Karpas-422 (cell line): ENCODE results near the gene RAD23B. TPM values are rescaled to one million over a fixed set of nuclear protein-coding genes. Genes with fewer than 3 reads are reported as not detected.

ENCODE experiments used
- DNase-seq: peaks from one replicate; pipeline ENCODE4 v3.0.0-alpha.2; 2015
- H2AFZ ChIP-seq: fragments of 200-600 bp; sonication (generic); 2 replicates; pipeline ENCODE4 v1.6.1; 2014; ENCODE audit warnings: antibody characterized with exemption, low read length, mixed read lengths
- H3K27ac ChIP-seq: fragments of 200-600 bp; sonication (generic); 2 replicates; pipeline ENCODE4 v1.5.1; 2014; ENCODE audit warnings: mild to moderate bottlenecking, low read length, moderate library complexity
- H3K27me3 ChIP-seq: fragments of 200-600 bp; sonication (generic); 2 replicates; pipeline ENCODE4 v1.6.1; 2014; ENCODE audit warnings: low read length, mixed read lengths
- H3K36me3 ChIP-seq: fragments of 200-600 bp; sonication (generic); 2 replicates; pipeline ENCODE4 v1.6.1; 2014; ENCODE audit warnings: low read length, mixed read lengths; ENCODE audit not compliant: insufficient read depth
- H3K4me1 ChIP-seq: fragments of 200-600 bp; sonication (generic); 2 replicates; pipeline ENCODE4 v1.6.1; 2014; ENCODE audit warnings: mild to moderate bottlenecking, low read length, mixed read lengths
- H3K4me2 ChIP-seq: fragments of 200-600 bp; sonication (generic); 2 replicates; pipeline ENCODE4 v1.6.1; 2014; ENCODE audit warnings: low read length, low read depth, mild to moderate bottlenecking; ENCODE audit not compliant: poor library complexity, severe bottlenecking
- H3K4me3 ChIP-seq: fragments of 200-600 bp; sonication (generic); 2 replicates; pipeline ENCODE4 v1.5.1; 2014; ENCODE audit warnings: mild to moderate bottlenecking, antibody characterized with exemption, low read length, mixed read lengths
- H3K79me2 ChIP-seq: fragments of 200-600 bp; sonication (generic); 2 replicates; pipeline ENCODE4 v1.6.1; 2014; ENCODE audit warnings: mild to moderate bottlenecking, low read length, mixed read lengths
- H3K9ac ChIP-seq: fragments of 200-600 bp; sonication (generic); 2 replicates; pipeline ENCODE4 v1.6.0; 2014; ENCODE audit warnings: low read length
- H3K9me2 ChIP-seq: fragments of 200-600 bp; sonication (generic), shearing (Covaris generic); replicated peaks from 2 replicates; pipeline ENCODE4 v1.6.0; 2014; ENCODE audit warnings: mild to moderate bottlenecking, low read length, moderate library complexity; ENCODE audit not compliant: insufficient read depth
- H3K9me3 ChIP-seq: fragments of 300-700, 200-600 bp; sonication (generic); 2 replicates; pipeline ENCODE4 v1.6.1; 2014; ENCODE audit warnings: low read length, mixed read lengths
- H4K20me1 ChIP-seq: fragments of 200-600 bp; sonication (generic); 2 replicates; pipeline ENCODE4 v1.6.1; 2014; ENCODE audit warnings: mild to moderate bottlenecking, antibody characterized with exemption, low read length, low read depth; ENCODE audit not compliant: insufficient read depth
- total RNA-seq: library from RNA; depleted of rRNA; stranded (reverse); fragments of >200 nt; shearing (Covaris generic); gene quantifications from 2 replicates; pipeline ENCODE4 v1.2.3, GENCODE V29; 2014; ENCODE audit warnings: low replicate concordance

RAD23B gene
- total RNA-seq, 1 experiment from 2014 or later: 60.2 TPM

DNA sequence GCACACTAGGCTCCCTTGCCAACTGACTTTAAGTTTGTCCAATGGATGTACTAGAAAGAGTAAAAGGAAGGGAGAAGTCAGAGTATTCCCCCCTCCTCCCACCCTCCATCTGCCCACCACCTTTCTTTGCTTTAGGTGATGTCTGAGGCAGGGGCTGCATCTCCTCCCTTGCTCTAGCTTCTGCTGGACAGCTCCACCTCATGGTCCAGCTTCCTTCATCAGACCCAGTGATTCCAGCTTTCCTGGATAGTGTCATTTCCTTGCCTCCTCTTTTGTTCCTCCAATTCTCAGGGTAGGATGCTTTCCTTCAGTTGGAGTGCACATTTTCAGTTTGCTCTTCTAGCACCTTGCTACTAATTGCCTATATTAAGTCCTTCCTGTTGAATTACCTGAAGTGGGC, 67.4 kb downstream of the RAD23B start:
- H3K36me3 ChIP-seq: no peaks in the 10 kb centered on the region
- no peak overlapping the region for H3K27ac ChIP-seq
- H3K4me3 ChIP-seq: no peak overlapping the region
- H3K9ac ChIP-seq: no peak overlapping the region
- H3K9me3 ChIP-seq: no peaks in the 10 kb centered on the region
- no peak for DNase-seq
- no peaks in the 10 kb centered on the region for H3K9me2 ChIP-seq
- H4K20me1 ChIP-seq: 0 out of 2 replicates have a peak, but pooled peaks cover 5% of the 10 kb centered on the region
- H3K27me3 ChIP-seq: no peaks in the 10 kb centered on the region
- no peaks in the 10 kb centered on the region for H3K79me2 ChIP-seq
- no peak overlapping the region for H2AFZ ChIP-seq
- no peak overlapping the region for H3K4me2 ChIP-seq
- no peaks in the 10 kb centered on the region for H3K4me1 ChIP-seq

DNA sequence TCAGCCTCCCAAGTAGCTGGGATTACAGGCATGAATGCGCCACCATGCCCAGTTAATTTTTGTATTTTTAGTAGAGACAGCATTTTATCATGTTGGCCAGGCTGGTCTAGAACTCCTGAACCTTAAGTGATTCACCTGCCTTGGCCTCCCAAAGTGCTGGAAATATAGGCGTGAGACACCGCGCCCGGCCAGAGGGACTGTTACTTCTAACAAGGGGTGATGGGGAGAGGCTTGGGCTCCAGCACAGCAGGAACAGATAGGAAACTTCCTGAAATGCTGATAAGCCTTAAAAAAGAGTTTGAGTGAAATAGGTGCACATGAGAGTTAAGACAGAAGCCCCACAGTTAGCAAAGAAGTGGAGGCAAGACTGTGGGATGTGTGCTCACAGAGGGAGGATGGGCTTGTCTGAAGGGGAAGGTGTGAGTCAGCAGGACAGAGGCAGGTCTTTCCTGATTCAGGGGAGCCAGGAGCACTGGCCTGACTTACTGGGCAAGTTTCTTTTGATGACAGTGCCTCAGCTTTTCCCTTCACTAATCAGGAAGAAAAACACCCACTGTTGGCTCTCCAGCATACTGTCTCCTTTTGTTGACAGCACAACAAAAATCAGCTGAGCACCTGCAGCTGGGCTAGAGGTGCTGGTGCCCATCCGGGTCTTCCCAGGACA, 68.4 kb downstream of the RAD23B start:
- no peak overlapping the region for H3K9ac ChIP-seq
- H3K4me2 ChIP-seq: no peak overlapping the region

DNA sequence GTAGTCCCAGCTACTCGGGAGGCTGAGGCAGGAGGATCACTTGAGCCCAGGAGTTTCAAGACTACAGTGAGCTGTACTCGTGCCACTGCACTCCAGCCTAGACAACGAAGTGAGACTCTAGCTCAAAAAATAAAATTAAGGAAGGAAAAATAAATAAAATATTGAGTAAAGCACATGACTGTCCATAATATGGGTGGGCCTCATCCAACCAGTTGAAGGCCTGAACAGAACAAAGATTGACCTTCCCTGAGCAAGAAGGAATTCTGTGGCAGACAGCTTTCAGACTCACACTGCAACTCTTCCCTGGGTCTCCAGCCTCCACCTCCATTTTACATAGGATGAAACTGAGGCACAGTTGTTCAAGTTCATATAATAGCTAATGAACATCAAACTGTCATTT, 72.3 kb downstream of the RAD23B start:
- H2AFZ ChIP-seq: no peak overlapping the region
- no peak for DNase-seq
- no peaks in the 10 kb centered on the region for H3K4me1 ChIP-seq
- no peak overlapping the region for H3K27ac ChIP-seq
- no peaks in the 10 kb centered on the region for H3K36me3 ChIP-seq
- H3K9ac ChIP-seq: no peak overlapping the region
- H3K4me2 ChIP-seq: no peak overlapping the region
- no peaks in the 10 kb centered on the region for H3K27me3 ChIP-seq
- H3K9me2 ChIP-seq: no peaks in the 10 kb centered on the region
- H3K4me3 ChIP-seq: no peak overlapping the region
- no peaks in the 10 kb centered on the region for H4K20me1 ChIP-seq
- no peaks in the 10 kb centered on the region for H3K9me3 ChIP-seq
- no peaks in the 10 kb centered on the region for H3K79me2 ChIP-seq

More for the DNA sequence above, 68.4 kb downstream of the RAD23B start:
- no peaks in the 10 kb centered on the region for H3K27me3 ChIP-seq
- H3K9me2 ChIP-seq: no peaks in the 10 kb centered on the region
- no peak overlapping the region for H3K4me3 ChIP-seq
- H4K20me1 ChIP-seq: 0 out of 2 replicates have a peak, but pooled peaks cover 5% of the 10 kb centered on the region
- no peaks in the 10 kb centered on the region for H3K4me1 ChIP-seq
- H3K36me3 ChIP-seq: no peaks in the 10 kb centered on the region
- H3K9me3 ChIP-seq: no peaks in the 10 kb centered on the region
- H3K79me2 ChIP-seq: no peaks in the 10 kb centered on the region
- DNase-seq: no peak
- no peak overlapping the region for H2AFZ ChIP-seq
- H3K27ac ChIP-seq: no peak overlapping the region

DNA sequence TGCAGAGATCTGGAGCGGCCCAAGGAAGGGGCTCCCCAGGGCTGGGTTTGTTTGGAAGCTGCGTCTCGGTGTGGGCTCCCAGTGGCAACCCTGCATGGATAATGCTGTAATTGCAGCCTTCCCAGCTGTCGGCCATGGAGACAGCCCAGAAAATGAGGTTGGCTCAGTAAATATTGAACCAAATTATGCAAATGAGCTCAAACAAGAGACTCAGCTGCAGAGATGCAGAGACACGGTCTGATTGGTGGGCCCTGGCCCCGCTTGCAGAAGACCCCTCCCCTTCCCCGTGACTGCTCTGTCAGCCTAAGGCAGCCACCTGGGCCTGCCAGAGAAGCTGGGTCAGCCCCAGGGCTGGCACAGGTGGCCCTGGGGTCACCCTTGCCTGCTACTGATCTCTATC, 75.9 kb downstream of the RAD23B start:
- no peaks in the 10 kb centered on the region for H3K27me3 ChIP-seq
- H4K20me1 ChIP-seq: no peaks in the 10 kb centered on the region
- DNase-seq: no peak

DNA sequence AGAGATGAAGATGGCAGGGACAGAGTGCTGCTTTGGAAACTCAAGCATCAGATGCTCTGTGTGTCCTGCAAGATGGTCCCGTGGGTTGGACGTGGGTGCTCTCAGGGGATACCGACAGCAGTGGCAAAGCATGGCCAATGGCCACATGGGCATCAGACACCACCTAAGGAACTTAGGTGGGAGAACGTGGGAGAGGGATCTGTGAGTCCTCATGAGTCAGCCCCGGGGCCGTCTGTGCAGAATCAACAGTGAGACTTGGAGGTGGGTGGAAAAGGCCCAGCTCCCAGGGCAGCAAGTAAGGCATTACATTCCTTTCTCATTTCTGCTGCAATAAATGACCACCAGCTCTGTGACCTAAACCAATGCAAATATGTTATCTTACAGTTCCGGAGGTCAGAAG, 77.0 kb downstream of the RAD23B start:
- no peak overlapping the region for H3K4me2 ChIP-seq
- no peaks in the 10 kb centered on the region for H4K20me1 ChIP-seq
- H3K27me3 ChIP-seq: no peaks in the 10 kb centered on the region
- no peak overlapping the region for H2AFZ ChIP-seq
- no peaks in the 10 kb centered on the region for H3K36me3 ChIP-seq
- H3K9me2 ChIP-seq: no peaks in the 10 kb centered on the region
- DNase-seq: no peak
- H3K79me2 ChIP-seq: no peaks in the 10 kb centered on the region
- H3K4me1 ChIP-seq: no peaks in the 10 kb centered on the region
- H3K27ac ChIP-seq: no peak overlapping the region
- H3K4me3 ChIP-seq: no peak overlapping the region
- H3K9me3 ChIP-seq: no peaks in the 10 kb centered on the region
- no peak overlapping the region for H3K9ac ChIP-seq

More for the DNA sequence above, 75.9 kb downstream of the RAD23B start:
- no peaks in the 10 kb centered on the region for H3K79me2 ChIP-seq
- H3K36me3 ChIP-seq: no peaks in the 10 kb centered on the region
- H3K9me2 ChIP-seq: no peaks in the 10 kb centered on the region
- no peak overlapping the region for H3K4me3 ChIP-seq
- H3K27ac ChIP-seq: no peak overlapping the region
- no peak overlapping the region for H2AFZ ChIP-seq
- no peak overlapping the region for H3K4me2 ChIP-seq
- H3K9ac ChIP-seq: no peak overlapping the region
- no peaks in the 10 kb centered on the region for H3K9me3 ChIP-seq
- H3K4me1 ChIP-seq: no peaks in the 10 kb centered on the region

DNA sequence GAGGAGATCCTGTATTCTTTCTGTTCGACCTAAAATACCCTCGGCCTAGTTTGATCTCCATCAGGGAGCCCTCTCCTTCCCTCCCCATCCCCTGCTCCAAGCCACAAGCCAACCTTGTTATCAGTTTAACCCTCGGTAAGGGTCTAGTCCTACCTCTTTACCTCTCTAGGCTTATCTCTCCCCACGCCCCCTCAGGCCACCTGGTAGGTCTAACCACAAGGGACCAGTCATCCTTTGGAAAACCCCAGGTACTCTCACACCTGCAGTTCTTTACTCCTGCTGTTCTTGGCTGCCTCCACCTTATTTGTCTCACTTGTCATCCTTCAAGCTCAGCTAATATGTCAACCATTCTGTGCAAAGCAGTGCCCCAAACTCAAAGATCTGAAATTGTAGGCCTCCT, 78.7 kb downstream of the RAD23B start:
- H3K9ac ChIP-seq: no peak overlapping the region
- no peak overlapping the region for H3K27ac ChIP-seq
- H3K79me2 ChIP-seq: no peaks in the 10 kb centered on the region
- H3K4me1 ChIP-seq: no peaks in the 10 kb centered on the region
- no peaks in the 10 kb centered on the region for H3K36me3 ChIP-seq
- no peak overlapping the region for H3K4me3 ChIP-seq
- H4K20me1 ChIP-seq: no peaks in the 10 kb centered on the region
- no peaks in the 10 kb centered on the region for H3K9me2 ChIP-seq
- H3K27me3 ChIP-seq: no peaks in the 10 kb centered on the region
- H2AFZ ChIP-seq: no peak overlapping the region
- no peak overlapping the region for H3K4me2 ChIP-seq
- no peaks in the 10 kb centered on the region for H3K9me3 ChIP-seq
- DNase-seq: no peak

DNA sequence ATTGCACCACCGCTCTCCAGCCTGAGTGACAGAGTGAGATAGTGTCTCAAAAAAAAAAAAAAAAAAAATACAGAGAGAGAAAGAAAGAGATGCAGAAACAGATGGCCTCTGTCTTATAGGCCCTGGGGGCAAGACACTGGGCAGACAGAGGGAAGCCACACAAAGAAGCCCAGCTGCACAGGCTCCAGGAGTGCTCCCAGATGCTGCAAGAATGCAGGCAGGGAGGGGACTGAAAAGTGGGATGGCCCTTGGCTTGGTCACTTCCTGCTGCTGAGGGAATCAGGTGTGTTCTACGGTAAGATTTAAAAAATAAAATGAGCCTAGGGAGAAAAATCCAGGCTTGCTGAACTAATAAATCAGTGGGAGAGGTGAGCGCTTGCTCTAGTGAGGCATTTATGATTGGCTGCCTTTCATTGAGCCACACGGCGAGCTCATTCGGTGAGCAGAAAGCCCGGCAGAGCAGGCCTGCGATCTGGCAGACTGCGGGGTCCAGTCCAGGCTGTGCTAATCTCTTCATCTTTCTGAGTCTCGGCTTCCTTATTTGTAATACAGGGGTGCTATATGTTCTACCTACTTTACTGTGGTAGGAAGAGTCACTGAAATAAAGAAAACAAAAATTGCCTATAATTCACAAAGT, 80.6 kb downstream of the RAD23B start:
- no peak for DNase-seq
- Histone ChIP-seq H3K36me3 (no peaks in the 10 kb centered on the region), H3K9me2 (no peaks in the 10 kb centered on the region), H2AFZ (no peak overlapping the region), H3K9me3 (no peaks in the 10 kb centered on the region), H3K4me2 (no peak overlapping the region), H3K9ac (no peak overlapping the region), H4K20me1 (no peaks in the 10 kb centered on the region), H3K4me3 (no peak overlapping the region), H3K4me1 (no peaks in the 10 kb centered on the region), H3K27me3 (no peaks in the 10 kb centered on the region), H3K27ac (no peak overlapping the region), H3K79me2 (no peaks in the 10 kb centered on the region)

DNA sequence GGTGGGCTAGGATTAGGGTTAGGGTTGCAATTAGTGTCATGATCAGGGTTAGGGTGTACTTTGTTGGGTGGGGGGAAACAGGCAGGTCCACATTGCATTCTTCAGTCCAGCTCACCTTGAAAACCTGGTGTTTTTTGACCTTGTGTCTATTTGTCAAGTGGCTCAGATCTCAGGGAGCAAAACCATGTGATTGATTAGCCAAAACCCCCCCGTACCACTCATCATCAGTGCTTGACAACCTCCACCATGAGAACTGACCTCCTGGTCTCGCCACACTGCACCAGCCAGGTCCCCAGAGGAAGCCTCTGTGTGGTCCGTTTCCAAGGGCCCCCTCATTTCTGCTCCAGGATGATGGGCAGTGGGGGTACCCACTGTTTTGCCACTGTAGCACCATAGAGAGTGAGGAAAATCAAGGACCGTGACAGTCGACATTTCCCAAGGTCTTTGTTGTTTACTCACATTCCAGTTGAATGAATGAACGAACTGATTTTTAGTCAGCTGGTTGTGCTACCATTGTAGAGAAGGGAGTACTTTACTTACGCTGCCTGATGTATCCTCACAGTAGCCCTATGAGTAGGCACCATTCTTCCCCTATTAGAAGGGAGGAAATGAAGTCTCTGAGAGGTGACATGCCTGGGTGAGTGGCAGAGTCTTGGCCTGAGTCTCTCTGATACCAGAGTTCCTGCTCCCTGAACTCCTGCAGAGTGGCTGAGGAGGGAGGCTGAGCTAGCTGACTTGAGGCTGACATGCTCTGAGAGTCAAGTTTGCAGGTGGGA, 84.8 kb downstream of the RAD23B start:
- H2AFZ ChIP-seq: no peak overlapping the region
- no peaks in the 10 kb centered on the region for H3K36me3 ChIP-seq
- H3K4me3 ChIP-seq: no peak overlapping the region
- no peak for DNase-seq
- no peak overlapping the region for H3K27ac ChIP-seq
- H3K27me3 ChIP-seq: no peaks in the 10 kb centered on the region
- no peaks in the 10 kb centered on the region for H4K20me1 ChIP-seq
- H3K9me3 ChIP-seq: no peaks in the 10 kb centered on the region
- H3K79me2 ChIP-seq: no peaks in the 10 kb centered on the region
- no peaks in the 10 kb centered on the region for H3K4me1 ChIP-seq
- H3K9me2 ChIP-seq: no peaks in the 10 kb centered on the region
- H3K4me2 ChIP-seq: no peak overlapping the region
- H3K9ac ChIP-seq: no peak overlapping the region
